ENCODE data around the gene IL17C.

GRCh38 chr16:88613911-88614817, 24.2 kb upstream of the IL17C start:
- TF ChIP-seq YY1 (IDR thresholded peaks at IDR 0.05; ENCODE audit: low read depth) (no peak), SIN3A (IDR thresholded peaks at IDR 0.05; ENCODE audit: borderline replicate concordance, low read depth, low read length) (no peak), USF1 (IDR thresholded peaks at IDR 0.05; ENCODE audit: borderline replicate concordance, low read depth) (no peak), EP300 (IDR thresholded peaks at IDR 0.05; ENCODE audit: borderline replicate concordance in 1 of 2, low read depth in 1 of 2, low read length in 1 of 2) (no peak), MAX (IDR thresholded peaks at IDR 0.05; ENCODE audit: low read depth) (no peak), CTCF (IDR thresholded peaks at IDR 0.05) (no peak)

All from SK-N-SH (cell line).